Measurements from ENCODE around the gene HOXA6.

DNA sequence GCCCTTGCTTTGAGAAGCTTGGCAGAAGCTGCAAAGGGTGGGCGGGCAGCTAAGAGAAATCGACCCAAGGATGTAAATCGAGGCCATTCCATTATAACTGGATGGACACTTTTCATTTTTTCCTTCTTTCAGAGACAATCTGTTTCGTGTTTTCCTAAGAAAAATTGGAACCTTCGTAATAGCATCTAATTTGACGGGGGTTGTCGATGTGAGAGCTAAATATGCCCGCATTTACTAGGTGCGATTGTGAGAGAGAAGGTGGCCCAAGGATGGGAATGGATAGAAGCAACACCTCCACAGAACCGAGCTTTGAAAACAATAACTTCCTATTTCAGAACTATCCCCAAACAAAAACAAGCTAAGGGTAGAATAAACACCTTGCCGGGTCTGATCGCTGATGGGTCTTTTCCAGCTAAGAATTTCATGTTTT, 16.2 kb downstream of the HOXA6 start:
- no peak for TF ChIP-seq POLR2A (IDR thresholded peaks at IDR 0.05)
- TF ChIP-seq, protein P1, sequence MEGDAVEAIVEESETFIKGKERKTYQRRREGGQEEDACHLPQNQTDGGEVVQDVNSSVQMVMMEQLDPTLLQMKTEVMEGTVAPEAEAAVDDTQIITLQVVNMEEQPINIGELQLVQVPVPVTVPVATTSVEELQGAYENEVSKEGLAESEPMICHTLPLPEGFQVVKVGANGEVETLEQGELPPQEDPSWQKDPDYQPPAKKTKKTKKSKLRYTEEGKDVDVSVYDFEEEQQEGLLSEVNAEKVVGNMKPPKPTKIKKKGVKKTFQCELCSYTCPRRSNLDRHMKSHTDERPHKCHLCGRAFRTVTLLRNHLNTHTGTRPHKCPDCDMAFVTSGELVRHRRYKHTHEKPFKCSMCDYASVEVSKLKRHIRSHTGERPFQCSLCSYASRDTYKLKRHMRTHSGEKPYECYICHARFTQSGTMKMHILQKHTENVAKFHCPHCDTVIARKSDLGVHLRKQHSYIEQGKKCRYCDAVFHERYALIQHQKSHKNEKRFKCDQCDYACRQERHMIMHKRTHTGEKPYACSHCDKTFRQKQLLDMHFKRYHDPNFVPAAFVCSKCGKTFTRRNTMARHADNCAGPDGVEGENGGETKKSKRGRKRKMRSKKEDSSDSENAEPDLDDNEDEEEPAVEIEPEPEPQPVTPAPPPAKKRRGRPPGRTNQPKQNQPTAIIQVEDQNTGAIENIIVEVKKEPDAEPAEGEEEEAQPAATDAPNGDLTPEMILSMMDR (IDR thresholded peaks at IDR 0.05) = no peak

All from esophagus squamous epithelium (tissue), 4 donors.